Measurements from ENCODE around the gene NR2C1. TPM values are rescaled to one million over a fixed set of nuclear protein-coding genes. Genes with fewer than 3 reads are reported as not detected.
A peak's percentile ranks its signal among the peaks of the same experiment; 100 is the strongest.
"Not testable (repeated sequence)": the region's sequence is repeated elsewhere in the genome, so short reads cannot be mapped to it uniquely, and the experiment has no call there.

Gene NR2C1
- total and polyA plus RNA-seq, 11 donors: 11.0 to 45.6 (median 34.5) TPM

DNA sequence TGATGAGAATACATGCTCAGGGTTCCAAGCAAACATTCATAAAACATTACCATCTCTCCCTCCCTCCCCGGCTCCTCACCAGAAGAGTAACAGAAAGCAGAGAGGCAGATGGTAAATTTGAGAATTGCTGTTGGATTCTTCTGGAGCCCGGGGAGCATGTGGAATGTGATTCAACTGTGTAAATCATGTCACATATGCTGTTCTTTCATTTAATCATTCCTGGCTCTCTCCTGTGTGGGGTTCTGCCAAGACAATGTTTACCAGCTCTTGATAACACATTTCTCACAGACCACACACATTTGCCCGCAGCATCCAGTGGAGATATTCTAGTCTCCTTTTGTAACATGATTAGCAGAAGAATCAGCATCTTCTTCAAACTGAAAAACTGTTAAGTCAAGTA, 23.4 kb upstream of the NR2C1 start:
- DNase-seq (peak in 2 of 5 donors; percentile 15 to 27), ATAC-seq (peak; percentile 50 to 81 (median 54))
- 36 to 44% (median 40%) methylated on average over 3 of the region's 3 CpGs for WGBS, 4 donors
- Histone ChIP-seq H3K4me1 (peaks cover 0 to 34% (median 8%) of the 10 kb centered on the region in 12 donors), H3K36me3 (peaks cover 0 to 27% (median 17%) of the 10 kb centered on the region in 9 donors), H3K9me3 (no peaks in the 10 kb centered on the region), H3K27me3 (no peaks in the 10 kb centered on the region), H3K27ac (peak overlapping the region in 9 of 12 donors; percentile 1 to 84 (median 58)), H3K4me3 (no peak overlapping the region)
- TF ChIP-seq CTCF (IDR thresholded peaks at IDR 0.05) (no peak), POLR2A (IDR thresholded peaks at IDR 0.05) (no peak)
- intact Hi-C loops (cut with DNase I): no loop called here

- WGBS, 4 donors: 54 to 61% (median 59%) methylated on average over 2 of the region's 2 CpGs
- Histone ChIP-seq H3K27me3 (no peaks in the 10 kb centered on the region), H3K36me3 (peaks cover 0 to 32% (median 21%) of the 10 kb centered on the region in 9 donors), H3K4me1 (peaks cover 0 to 34% (median 8%) of the 10 kb centered on the region in 12 donors), H3K27ac (peak overlapping the region in 9 of 12 donors; percentile 12 to 84 (median 58)), H3K9me3 (no peaks in the 10 kb centered on the region), H3K4me3 (no peak overlapping the region)
- intact Hi-C loops (cut with DNase I): no loop called here
- TF ChIP-seq POLR2A (IDR thresholded peaks at IDR 0.05): no peak
- no peak for TF ChIP-seq CTCF (IDR thresholded peaks at IDR 0.05)
- DNase-seq: no peak
- peak in 2 of 4 donors; percentile 26 to 43 for ATAC-seq
Observed at GRCh38 chr12:95096378-95096777, 23.0 kb upstream of the NR2C1 start.

DNA sequence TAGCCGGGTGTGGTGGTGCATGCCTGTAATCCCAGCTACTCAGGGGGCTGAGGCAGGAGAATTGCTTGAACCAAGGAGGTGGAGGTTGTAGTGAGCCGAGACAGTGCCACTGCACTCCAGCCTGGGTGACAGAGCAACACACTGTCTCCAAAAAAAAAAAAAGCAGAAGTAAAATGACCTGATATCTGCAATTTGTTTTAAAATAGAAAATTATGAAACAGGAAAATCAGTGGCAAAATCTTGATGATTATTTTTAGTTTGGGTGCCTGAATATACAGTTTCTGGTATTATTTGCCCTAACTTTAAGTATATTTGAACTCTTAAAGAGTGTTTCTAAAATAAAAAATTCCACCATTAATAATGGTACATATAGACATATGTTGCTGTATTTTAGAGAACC, 22.4 kb upstream of the NR2C1 start:
- peak overlapping the region in 6 of 12 donors; percentile 12 to 84 (median 70) for H3K27ac ChIP-seq
- peaks cover 0 to 37% (median 25%) of the 10 kb centered on the region in 9 donors for H3K36me3 ChIP-seq
- H3K4me3 ChIP-seq; H3K27me3 ChIP-seq; H3K9me3 ChIP-seq; intact Hi-C loops (cut with DNase I); DNase-seq; ATAC-seq: not testable (repeated sequence)
- 85 to 95% (median 91%) methylated on average over 2 of the region's 2 CpGs for WGBS, 4 donors
- peaks cover 0 to 34% (median 8%) of the 10 kb centered on the region in 12 donors for H3K4me1 ChIP-seq

DNA sequence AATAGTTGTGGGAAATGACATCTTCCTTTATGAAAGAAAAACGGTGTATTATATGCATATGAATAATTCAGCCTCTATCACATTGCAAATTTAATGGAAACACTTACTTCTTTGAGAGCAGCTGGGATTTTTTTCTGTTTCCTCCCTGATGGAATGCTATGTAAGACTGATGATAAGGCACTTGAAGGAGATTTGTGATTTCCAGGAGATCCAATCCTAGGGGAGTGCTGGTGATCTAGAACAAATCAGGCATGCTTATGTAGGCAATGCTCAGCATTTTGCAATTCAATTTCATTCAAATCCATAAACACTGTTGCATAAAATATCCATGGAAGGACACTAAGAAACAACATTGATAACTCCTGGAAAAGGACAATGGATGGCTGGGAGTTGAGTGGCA, 16.0 kb upstream of the NR2C1 start:
- H3K27me3 ChIP-seq: no peaks in the 10 kb centered on the region
- H3K9me3 ChIP-seq: no peaks in the 10 kb centered on the region
- DNase-seq (no peak), ATAC-seq (no peak)
- peaks cover 0 to 9% (median under 1%) of the 10 kb centered on the region in 12 donors for H3K4me1 ChIP-seq
- H3K4me3 ChIP-seq: no peak overlapping the region
- H3K27ac ChIP-seq: no peak overlapping the region
- intact Hi-C loops (cut with DNase I): no loop called here
- TF ChIP-seq CTCF (IDR thresholded peaks at IDR 0.05): no peak
- no peak for TF ChIP-seq POLR2A (IDR thresholded peaks at IDR 0.05)
- H3K36me3 ChIP-seq: peaks cover 0 to 55% (median 41%) of the 10 kb centered on the region in 9 donors
- 58 to 83% (median 70%) methylated on average over 1 of the region's 1 CpG for WGBS, 4 donors

GRCh38 chr12:95088379-95088778, 15.0 kb upstream of the NR2C1 start:
- TF ChIP-seq CTCF (IDR thresholded peaks at IDR 0.05): no peak
- TF ChIP-seq POLR2A (IDR thresholded peaks at IDR 0.05): no peak
- Histone ChIP-seq H3K27me3 (no peaks in the 10 kb centered on the region), H3K27ac (no peak overlapping the region), H3K36me3 (peaks cover 0 to 52% (median 41%) of the 10 kb centered on the region in 9 donors), H3K4me3 (no peak overlapping the region), H3K4me1 (peaks cover 0 to 18% (median 11%) of the 10 kb centered on the region in 12 donors), H3K9me3 (no peaks in the 10 kb centered on the region)
- intact Hi-C loops (cut with DNase I): no loop called here
- no peak for ATAC-seq
- WGBS, 4 donors: 92 to 97% (median 94%) methylated on average over 3 of the region's 3 CpGs
- DNase-seq: no peak
